GM10847 (cell line): ENCODE measurements around the gene GSTO1.

ENCODE experiments used
- POLR2A ChIP-seq: IDR thresholded peaks from 2 replicates; pipeline ENCODE4 v1.6.1; 2011; ENCODE audit not compliant: insufficient read length; ENCODE audit errors: extremely low read depth

The GSTO1 gene

DNA sequence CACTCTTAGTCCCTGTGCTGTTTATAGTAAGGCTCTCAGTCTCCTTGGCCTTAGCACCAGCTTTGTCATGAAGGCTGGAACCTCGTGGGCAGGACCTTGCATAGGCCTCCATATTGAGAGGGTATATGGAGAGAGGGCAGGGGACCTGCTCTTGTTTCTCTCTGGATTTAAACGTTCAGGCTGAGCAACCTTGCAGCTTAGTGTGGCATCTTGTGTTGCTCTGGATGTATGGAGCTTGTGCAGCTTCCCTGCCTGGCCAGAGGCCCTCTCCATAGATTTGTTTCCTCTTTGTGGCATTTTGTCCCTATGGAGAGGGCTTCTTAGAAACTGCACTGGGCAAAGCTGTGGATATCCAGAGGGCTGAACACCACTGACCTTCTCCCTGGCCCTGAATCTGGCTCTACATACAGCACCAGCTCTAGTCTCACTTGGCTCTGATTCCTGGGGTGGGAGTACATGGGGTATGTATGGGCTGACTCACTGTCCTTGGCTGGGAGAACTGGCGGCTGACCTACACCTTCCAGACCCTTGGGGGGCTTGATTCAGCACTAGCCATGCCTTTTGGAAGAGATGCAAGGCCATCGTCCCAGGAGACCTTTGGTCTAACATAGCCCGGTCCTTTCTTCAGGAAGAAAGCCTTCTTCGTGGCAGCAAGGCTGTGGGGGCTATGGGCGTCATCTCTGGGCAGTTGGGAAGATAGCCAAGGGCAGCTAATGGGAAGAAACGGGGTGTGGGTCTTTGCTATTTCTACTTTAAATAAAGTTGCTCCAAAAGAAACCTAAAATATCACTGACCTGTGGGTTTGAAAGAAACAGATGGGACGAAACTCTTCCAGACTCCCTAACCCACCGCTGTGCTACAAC lies 53.1 kb downstream of the GSTO1 start:
- no peak for TF ChIP-seq POLR2A

DNA sequence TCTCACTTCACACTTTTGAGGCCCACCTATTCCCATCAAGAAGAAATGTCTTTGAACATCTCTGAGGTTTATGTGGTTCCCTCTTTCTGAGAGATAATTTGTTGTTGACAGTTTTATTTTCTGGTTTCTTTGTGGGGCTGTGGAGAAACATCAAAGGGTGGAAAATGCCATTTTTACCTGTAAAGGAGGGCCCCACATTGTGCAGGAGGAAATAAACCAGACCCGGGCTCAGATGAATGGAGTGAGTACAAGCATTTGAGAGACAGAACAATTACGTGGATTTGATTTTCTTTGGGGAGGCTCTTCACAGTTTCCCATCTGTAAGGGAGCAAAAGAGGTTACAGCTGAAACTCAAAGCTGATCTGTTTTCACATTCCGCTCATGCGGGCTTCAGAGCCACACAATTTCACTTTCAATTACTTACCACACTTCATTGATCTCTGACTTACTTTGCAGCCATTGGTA lies 53.8 kb downstream of the GSTO1 start:
- no peak for TF ChIP-seq POLR2A

DNA sequence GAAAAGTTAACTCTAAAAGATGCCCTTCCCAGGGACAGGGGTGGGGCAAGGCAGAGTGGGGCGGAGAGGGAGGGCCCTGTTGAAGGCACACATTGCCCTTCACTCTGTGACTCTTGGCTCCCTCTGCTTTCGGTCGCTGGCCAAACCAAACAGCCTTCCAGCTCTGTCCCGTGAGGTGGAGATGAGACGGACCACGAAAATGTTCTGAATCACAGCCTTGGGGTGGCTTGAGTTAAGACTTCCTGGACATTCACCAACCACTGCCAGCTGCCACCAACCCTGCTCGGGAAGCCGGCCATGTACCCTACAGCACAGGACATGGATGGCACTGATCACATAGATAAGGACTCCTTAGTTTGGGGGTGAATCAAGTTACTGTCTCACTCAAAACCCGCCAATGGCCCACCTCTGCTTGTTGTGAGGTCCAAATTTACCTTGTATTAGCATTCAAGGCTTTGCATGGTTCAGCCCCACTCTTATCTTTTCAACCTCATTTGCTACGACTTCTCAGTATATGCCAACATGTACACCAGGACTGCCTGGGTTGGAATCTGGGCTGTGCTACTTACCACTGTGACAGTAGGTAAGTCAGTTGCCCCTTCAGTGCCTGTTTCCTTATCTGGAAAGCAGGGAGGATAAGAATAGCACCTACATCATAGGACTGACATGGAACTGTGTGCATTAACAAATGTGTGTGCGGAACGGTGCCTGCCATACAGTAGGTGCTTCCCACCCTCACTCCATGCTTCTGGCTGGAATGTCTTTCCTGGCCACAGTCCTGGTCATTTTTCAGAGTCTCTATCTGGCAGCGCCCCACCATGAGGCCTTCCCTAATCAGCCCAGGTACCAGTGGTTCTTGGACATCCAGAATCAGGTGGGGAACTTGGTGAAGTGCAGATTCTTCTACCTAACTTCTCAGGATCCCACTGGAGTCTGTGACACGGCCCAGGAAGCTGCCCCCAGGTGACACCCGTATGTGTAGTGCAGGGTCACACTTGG lies 55.6 kb downstream of the GSTO1 start:
- no peak for TF ChIP-seq POLR2A

DNA sequence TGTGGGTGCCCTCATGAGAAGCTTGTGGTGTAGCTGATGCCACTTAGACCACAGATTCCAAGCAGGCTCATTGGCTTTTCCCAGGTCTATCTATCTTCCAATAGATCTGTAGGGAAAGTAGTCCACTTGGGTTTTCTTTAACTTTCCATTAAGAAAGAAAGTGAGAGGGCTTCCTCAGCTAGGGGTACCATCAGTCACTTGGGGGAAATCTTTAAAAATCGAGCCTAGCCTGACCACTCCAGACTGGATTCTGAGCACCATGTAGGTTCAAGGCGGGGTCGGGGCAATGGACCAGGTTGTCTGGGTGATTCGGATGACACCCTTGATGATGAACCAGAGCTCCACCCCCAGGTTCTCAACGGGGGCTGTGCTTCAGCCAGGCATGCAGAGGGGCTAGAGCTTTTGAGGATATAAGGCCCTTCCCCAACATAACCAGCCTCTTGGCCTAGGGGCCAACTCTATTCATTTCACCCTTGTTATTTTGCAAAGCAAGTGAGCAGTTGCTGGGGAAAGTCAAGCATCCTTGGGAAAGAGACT lies 56.6 kb downstream of the GSTO1 start:
- no peak for TF ChIP-seq POLR2A

DNA sequence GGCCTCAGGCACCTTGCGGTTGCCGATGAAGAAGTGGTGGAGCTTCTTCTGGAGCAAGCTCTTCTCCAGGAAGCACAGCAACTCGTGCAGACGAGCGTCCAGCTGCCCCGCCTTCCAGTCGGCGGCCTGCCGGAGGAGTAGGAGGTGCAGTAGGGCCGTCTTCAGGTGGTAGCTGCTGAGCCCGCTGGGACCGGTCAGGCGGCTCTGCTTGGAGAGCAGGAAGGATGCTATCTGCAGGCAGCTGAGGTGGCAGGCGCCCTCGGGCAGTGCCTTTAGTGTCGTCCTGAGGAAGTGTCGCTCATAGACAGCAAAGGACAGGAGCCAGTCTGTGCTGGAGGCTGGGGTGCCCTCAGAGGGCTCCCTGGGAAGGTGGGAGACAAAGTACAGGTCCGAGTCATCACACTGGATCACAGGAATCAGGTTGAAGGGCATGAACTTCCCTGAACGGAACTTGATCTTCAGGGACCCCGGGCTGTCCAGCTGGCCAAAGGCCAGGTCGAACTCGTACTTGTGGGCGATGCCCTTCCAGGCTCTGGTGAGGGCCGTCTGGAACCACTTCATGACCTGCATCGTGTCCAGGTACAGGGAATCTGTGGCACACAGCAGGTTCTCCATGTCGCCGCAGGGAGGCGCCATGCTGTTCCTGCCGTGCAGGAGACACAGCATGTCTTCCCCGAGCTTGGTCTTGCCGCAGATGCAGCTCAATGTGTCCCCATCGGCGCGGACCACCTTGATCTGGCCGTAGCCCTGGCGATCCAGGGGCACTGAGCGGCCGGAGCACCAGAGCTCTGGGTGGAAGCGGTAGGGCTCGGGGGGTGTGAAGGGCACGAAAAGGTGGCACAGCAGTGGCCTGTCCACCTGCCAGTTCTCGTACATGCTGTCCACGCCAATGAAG lies 60.1 kb downstream of the GSTO1 start:
- no peak for TF ChIP-seq POLR2A

DNA sequence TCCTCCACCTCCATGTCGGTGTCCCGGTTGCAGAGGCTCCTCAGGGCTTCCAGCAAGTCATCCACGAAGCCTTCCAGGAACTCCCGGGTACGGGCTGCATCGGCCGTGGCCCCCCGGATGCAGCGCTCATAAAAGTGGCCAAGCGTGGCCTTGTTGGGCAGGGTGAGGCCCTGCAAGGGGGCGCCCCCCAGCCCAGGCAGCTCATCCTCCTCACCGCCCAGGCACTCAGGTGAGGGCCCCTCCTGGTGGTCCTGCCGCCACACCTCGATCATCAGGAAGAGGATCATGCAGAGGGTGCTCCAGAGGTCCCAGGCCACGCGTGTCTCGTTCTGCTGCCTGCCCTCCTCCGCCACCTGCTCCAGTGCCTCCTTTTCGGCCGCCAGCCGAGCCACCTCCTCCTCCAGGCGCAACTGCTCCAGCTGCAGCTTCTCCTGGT lies 60.8 kb downstream of the GSTO1 start:
- TF ChIP-seq POLR2A = no peak

DNA sequence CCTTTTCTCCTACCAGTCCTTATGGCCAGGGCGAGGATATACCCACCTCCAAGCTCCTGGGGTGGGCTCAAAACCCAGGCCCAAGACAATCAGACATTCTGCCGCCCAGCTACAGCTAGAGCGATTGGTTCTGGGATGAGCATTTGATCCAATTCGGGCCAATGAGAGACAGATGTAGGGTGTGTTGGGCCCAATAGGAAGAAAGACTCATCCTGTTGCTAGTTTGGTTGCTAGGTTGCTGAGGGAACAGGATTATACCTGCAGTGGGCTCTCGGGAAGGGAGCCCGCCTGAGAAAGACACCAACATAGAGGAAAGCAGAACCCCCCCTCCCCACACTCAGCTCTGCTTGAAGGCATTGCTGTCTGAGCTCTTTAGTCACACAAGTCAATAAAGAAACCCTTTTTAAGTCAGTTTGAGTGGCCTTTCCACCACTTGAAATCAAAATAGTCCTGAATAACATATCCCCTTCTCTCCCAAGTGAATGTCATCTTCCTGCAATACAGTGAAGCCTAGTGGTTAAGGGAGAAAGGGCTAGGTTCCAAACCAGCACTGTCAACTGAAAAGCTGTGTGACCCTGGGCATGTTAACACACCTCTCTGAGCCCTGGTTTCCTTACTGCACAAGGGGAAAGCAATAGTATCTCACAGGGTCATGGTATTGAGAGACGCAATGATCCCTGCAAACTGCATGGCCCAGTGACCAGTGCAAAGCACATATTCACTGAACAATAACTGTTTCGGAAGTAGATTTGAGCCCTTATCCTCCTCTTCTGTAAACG lies 61.8 kb downstream of the GSTO1 start:
- no peak for TF ChIP-seq POLR2A
